HG02763 (cell line): ENCODE data around the gene IRF1.

Experiments
- ATAC-seq: cut with Tn5 transposase; IDR thresholded peaks from one replicate; pipeline ENCODE4 v1.9.1; 2021; ENCODE audit warnings: mild to moderate bottlenecking, moderate library complexity; ENCODE audit not compliant: unreplicated experiment

The IRF1 gene

DNA sequence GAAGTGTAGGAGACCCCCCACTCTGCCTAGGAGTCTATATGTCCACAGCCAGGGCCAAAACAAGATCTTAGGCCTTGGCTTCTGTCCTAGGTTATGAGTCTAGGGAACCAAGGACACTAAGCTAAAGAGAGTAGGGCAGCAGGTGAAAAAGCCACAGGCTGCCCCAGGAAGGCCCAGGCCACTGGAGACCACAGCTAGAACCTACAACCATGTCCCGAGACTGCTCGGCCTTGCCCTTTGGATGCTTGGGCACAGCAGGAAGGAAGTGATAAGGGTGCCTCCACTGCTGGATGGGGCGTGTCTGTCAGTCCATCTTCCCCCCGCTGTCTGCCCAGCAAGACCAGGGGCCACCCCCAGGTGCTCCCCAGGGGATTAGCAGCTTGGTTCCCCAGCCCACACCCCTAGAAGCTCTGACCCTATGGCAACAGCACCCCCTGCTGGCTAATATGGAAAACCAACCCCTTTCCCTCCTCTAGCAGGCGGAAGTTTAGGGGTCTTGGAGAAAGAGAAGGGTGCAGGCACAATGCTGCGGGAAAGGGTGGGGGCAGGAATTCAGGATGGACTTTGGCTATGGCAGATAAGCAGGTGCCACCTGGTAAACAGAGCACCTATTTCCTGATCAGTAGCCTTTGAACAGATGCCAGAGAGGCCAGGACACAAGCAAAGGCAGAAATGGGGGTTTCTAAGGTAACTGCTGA is 10.5 kb upstream of the IRF1 start:
- ATAC-seq = no peak

DNA sequence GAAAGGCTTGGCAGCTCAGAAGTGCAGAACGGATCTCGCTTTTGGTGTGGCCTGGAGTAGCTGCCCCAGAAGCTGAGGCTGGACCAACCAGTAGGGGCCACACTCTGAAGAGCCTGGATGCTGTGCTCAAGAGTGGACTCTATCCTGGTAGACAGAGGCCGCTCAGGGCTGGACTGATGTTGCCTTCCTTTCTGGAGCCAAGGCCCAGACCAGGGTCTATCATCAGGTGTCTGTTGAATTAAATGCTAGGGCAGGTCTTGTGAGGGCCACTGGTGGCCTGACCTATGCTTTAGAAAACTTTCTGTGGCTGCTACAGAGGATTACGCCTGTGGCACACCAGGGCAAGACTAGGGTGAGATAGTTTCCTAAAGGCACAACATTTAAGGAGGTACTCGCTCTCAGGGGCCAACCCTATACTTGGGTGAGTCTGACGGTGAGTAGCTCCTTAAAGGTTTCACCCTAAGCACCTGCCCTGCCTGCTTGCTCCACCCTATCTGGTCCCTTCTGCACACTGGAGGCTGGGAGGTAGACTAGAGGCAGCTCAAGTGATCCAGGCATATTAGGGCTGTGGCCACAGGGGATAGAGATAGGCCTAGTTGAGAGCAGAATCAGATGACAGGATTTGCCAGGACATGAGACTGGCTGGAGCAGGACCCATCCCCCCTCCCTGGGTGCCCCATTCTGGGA is 9.8 kb upstream of the IRF1 start:
- no peak for ATAC-seq

DNA sequence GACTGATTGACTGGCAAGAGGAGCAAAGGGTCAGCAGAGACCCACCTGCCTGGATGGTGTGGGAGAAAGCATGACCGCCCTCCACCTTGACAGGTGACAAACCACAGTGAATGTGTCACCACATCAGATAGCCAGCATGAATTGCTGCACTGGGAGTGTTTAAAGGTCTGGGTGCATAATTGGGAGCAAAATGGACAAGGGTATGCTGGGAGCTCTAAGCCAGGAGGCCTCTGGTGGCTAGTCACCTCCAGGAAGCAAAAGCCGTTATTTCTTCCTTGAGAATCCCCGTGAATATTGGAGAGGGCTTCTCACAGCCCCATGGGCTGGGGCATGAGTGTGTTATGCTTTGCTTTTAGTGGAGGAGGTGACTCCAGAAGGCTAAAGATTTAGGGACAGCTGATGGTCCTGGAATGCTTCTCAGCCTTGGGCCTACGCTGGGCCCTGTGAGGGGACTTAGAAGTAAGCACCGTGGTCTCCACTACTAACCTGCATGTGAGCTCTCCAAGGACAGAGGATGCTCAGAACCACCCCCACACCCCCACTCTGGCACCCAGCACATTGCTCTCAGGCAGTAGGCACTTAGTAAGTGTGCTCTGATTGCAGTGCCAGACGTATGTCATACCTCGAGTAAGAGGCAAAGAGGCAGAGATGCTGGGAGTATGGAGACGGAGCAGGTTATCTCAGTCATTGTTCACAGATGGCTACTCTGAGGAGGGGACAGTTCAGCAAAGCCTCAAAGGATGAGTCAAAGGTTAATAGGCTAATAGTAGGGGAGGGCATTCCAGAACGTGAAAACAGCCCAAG is 9.1 kb upstream of the IRF1 start:
- ATAC-seq = no peak

DNA sequence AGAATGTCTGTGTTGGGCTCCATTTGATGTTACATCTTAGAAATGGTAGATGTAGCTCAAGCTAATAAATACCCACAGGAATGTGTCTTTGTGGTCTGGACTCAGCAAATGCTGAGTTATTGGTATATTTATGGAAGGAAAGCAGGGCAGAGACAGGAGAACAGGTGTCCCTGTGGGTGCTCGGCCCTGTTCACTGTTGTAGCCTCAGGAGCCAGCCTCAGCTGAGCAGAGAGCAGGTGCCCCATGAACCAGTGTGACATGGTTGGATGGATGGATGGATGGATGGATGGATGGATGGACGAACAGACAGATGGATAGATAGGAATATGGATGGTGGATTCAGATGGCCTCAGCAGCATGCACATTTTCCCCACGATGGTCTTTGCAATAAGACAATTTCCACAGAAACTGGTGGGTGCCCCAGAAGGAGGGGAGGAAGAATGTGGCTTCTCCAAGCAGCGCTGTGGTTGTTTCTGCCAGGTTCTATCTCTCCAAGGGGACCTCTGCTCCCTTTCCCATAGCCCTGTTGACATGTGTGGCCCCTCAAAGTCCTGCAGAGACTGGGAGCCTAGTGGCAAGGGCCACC is 8.2 kb upstream of the IRF1 start:
- no peak for ATAC-seq

DNA sequence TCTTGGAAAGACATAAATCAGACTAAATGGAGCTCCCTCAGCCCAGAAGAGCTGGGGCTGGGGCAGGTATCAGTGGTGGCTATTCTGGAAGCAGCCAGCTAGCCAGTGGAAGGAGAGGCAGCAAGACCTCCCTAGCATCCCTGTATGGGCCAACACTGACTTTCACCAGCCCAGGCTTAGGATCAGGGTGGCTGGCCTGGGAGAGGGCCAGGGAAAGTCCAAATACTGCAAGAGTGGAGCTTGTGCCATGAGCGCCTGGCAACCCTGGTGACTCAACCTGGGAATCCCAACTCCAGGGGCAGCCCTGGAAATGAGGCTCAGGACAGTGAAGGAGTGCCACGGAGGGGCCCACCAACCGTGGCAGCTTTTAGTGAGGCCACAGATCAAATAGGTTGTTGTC is 7.6 kb upstream of the IRF1 start:
- ATAC-seq = no peak

DNA sequence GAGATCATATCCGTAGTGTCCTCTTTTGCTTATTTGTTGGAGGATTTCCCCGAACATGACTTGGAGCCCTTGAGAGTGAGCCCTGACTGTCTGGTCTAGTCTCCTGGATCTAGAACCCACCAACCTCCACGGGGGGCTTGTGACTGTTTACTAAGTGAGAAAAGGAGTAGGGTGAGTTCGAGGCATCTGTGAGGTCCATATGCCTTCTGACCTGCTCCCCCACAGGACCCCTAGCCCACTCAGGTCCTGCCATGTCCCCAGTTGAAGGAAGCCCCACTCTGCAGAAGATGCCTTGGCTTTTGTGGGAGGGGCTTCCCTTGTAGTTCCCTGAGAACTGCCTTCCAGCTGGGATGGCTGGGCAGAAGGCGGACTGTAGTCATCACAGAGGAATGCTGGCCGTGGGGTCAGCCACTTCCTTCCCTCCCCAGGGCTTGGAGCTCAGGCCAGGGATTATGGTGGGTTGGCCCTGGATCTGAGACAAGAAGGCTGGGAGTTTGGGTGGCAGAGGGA is 7.0 kb upstream of the IRF1 start:
- no peak for ATAC-seq

DNA sequence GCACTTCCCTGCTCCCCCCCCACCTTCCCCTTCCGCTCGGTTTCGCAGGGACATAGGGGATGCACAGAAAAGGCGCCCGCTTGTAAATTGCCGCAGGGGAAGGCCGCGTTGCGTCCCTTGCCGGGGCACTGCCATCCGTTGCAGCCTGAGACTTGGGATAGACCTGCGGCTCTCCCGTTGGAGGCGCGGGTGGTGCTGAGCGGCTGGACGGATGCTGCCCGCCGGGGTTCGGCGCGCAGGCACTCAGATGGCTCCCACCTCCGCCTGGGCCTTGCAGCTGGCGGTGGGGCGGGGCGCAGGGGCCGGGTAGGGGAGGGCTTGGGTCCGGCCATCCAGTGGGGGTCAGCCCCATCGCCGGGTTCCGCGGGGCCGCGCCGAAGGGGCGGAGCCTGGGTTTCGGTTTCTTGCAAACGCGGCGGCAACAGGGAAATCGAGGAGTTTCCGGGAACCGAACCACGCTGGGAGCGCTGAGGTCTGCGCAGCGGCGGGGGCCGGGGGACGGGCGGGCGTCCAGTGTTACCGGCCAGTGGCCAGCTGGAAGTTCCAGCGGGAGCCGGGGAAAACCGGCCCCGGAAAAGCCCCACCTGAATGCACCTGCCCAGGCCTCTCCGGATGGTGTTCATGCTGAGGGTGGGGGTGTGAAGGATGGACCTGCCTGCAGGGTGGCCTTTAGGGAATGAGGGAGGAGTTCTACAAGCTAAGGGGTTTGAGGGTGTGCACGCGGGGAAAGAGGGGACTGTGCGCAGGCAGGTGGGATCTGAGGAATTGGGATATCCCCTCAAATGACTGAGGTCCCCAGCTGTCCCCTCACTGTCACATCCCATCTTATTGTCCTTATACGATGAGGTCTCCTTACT is 6.3 kb upstream of the IRF1 start:
- ATAC-seq = peak; percentile 42

DNA sequence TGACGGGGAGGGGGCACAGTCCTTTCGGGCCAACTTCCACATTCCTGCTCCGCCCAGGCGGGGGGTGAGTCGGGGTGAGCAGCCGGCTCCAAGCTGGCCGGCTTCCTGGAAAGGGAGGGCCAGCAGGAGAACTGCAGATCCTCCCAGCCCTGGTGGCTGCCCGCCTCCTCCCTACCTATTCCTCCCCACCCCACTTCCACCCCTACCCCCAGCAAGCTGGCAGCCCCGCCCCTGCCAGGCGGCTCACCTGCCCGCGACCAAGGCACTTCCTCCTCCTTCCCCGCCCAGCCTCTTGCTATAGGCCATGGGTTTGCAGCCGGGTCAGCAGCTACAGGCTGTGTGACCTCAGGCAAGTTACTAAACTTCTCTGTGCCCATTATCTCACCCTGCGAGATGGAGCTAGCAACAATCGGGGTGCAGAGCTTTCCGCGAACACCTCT is 5.6 kb upstream of the IRF1 start:
- ATAC-seq = peak; percentile 38

DNA sequence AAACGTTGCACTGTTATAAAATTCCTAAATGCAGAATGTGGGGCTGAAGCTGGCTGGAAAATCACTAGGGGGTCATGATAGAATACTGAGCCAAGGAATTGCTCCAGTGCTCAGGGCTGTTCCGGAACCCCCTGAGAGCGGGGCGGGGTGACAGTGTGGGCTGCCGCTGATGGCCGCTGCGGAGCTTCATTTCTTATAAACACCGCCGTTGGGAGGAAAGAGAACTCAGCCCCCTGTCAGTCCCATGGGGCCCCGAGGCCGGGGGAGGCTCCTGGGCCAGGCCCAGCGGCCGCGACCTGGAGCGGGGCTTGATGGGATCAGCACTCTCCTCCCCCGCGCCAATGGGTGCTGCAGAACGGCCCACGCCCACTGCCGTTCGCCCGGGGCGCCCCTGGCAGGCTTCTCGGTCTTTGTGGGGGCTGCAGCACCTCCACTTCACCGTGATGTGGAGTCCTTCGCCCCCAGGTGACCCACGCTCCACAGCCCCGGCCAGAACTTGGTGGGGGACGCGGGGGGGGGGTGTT is 5.2 kb upstream of the IRF1 start:
- no peak for ATAC-seq

DNA sequence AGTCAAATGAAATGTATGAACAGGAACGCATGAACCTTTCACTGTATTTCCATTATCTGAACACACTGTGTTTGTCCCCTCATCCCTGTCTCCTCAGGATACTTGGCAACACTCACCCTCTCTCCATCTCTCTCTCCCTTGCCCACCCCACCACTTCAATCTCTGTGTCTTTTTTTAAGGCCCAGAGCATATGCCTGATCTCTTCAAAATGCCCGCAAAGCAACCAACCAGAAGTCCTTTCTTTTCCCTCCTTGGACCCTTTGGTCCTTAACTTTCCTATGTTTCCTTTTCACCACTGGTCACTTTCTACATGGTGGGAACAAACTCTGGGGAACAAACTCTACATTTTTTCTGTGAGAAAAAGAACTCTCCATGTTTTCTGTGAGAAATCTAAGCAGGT is 3.2 kb upstream of the IRF1 start:
- no peak for ATAC-seq

DNA sequence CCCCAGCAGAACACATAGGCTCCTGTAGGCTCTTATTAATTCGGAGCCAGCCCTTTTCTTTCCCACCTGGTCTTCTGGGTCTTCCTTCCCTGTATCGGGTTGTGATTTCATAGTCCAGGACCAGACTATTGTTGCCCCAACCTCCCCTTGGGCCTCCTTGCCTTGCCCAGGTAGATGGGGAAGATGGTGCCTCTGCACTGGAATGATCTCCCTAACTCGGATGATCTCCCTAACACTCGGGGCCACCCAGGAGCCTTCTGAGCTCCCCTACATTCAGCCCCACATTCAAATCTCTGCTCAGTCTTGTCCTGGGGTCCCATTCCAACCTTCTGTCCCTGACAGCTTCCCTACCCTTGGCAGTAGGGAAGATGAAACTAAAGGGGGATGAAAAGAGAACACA is 2.7 kb upstream of the IRF1 start:
- ATAC-seq = no peak

DNA sequence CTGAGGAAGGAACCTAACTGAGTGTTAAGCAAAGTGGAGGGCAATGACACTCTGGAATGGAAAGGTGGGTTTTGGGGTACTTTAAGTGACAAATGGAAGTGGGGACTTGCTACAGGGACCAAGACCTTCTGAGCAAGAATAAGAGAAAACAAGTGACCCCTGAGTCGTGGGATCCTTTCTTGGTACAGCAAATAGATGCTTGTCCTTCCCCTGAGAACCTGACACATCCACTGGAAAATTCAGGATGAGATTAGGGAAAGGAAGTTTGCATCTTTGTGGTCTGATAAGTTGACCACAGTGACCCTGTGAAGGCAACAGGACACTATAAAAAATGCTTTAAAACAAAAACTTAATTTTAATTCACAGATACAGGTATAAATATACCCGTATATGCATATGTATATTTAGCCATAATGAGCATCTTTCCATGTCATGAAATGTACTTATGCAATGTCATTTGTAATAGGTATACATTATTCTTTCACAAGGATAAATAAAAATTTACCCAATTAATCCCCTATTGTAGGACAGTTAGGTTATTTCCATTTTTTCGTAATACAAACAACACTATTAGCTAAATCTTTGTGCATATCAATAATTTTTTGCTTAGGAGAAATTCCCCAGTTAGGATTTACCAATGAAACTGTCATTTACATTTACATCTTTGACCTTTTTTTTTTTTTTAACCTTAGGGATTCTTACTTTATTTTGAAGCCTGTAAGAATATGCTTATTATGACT is 2.0 kb upstream of the IRF1 start:
- no peak for ATAC-seq

DNA sequence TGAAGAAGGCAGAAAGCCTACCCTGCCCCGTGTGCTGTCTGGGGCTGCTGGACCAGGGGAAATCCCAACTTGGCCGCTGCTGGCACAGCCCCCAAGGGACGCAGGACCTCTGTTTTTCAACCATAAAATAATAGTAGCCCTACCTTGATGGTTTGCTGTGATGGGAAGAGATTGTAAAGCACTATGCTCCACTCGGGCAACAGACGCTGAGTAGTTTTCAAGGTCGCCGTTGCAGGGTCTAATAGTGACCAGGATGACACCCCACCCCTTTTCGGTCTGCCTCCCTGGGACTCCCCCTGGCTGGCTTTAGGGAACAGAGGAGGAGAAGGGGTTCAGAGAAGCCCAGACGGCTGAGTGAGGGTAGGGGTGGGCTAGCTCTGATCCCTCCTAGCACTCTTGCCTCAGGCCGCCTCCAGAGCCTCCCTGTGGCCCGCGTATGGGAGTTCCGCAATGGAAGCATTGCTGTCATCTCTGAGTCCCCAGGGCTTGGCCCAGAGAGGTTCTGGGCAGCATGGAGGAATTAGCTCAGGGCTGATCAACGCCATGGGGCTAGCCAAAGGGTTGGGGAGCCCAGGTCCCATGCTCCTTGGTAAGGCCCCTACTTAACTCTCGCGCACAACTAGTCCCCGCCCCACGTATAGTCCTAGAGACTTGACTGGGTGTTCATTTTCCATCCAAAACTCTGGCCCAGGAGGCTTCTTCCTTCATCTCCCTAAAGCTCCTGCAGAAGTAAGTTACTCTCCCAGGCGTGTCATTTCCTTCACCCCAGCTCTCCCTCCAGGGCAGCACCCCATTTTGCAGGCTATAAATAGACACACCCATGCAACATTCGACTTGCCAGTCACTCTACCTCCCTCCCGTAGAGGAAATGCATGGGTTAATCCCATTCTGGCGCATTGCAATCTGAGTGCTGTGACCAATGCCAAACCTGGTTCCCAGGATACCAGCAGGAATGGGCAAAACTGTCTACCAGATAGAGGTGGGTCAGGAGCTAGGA is 1.1 kb upstream of the IRF1 start:
- peak; percentile 22 for ATAC-seq

DNA sequence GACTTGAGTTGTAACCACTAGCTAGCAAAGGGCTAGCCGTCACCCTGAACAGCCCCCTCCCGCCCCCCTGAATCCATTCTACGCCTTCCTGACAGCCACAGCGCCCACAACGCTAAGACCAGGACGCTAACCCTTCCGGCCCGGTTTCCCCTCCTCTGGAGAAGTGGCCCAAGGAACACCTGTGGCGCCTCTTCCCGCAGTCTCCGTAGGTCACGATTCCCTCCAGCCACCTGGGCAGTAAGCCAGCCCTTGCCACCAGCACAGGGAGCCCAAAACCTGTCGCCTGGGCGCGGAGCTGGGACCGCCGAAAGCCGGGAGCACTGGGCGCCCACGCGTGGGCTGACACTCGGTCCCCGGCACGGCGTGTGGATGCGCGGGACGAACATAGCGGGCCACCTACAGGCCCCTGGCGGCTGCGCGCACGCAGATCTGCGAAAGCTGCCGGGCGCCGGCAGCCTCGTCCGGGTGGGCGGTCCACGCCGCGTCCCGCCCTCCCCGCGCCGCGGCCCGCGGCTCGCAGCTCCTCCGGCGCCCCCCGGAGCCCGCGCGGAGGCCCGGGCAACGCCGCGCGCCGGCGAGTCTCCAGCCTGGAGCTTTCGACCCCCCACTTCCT is 596 bp downstream of the IRF1 start:
- peak; percentile 25 for ATAC-seq

DNA sequence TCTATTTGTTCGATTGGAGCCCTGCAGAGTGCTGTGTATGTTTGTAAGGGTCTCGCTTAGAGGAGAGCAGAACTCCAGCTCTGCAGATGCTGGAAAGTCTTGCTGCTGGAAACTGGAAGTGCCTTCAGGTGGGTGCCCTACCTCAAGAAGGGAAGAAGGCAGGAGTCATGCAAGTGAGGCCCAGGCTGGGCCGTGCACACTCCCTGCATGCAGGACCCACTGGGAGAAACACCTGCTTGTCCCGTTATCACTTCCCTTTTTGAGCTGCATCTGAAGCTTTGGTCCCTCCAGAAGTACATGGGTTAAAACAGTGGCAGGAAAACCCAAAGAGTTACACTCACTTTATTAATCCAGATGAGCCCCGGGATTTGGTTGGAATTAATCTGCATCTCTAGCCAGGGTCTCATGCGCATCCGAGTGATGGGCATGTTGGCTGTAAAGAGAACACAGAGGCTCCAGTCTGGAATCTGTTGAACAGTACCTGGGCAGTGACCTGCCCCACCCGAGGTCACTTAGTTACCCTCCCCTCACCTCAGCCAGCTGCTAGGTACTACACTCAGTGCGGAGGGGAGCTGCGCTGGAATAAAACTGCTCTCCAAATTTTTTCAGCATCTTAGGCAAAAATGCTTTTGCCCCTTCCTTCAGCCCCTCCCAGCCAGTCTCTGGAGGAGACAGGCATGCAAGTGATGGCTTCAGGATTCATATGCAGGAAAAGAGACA is 1.4 kb downstream of the IRF1 start:
- ATAC-seq = no peak

DNA sequence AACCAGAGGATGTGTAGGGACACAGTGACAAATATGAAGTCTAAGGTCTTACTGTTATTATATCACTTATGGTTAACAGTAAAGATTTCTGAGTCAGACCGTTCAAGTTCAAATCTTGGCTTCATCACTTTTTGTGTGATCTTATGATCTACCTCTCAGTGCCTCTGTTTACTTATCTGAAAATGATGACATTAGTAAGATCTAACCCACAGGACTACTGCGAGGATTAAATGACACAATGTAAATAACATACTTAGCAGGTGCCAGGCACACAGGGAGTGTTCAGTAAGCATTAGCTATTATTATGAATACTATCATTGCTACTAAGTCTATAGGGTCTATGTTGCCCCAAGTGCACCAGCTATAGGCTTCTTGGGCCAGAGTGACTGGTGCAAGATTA is 2.0 kb downstream of the IRF1 start:
- ATAC-seq = no peak

DNA sequence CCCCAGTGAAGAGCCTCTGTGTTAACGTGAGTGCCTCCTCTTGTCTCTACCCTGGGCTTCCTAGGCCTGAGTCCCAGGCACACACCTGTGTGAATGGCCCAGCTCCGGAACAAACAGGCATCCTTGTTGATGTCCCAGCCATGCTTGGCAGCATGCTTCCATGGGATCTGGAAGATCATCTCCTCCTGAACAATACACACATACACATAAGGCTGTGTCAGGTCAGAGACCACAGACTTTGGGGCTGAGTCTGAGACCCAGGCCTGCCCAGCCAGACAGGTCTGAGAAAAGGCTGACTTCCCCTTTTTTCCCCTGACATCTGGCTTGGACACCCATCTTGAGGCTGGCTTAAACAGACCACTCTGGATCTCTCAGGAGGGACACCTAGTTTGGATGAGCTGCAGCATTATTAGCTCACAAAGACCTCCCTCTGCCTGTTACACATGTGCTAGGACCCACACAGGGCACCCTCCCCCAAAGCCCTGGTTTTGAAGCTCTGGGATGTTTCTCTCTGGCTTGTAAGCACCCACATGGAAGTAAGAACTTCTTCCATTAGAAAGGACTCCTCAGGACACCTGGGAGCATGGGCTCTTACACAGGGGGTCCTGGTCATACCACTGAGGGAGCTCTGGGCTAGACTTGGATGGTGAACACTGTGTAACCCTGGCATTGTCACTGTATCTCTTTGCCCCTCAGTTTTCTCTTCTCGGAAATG is 2.6 kb downstream of the IRF1 start:
- ATAC-seq = no peak
